Aorta (tissue), 5 donors: ENCODE results near the gene CKM. TPM values are rescaled to one million over a fixed set of nuclear protein-coding genes. Genes with fewer than 3 reads are reported as not detected.

Source experiments
- ATAC-seq: fragments of 200-7000 bp; cut with Tn5 transposase; one replicate; pipeline ENCODE4 v1.9.1; 2022; ENCODE audit warnings: moderate library complexity; ENCODE audit not compliant: low FRiP score
- DNase-seq, 2 donors: peaks; one replicate each; pipeline ENCODE4 v3.0.0-alpha.2; 2020
- H3K27ac ChIP-seq, 2 donors: one replicate each; pipeline ENCODE4 v1.5.1; 2013; ENCODE audit warnings: low read length in 2 of 2, mild to moderate bottlenecking in 2 of 2, moderate library complexity in 2 of 2, control low read depth in 1 of 2, inconsistent platforms in 1 of 2, low read depth in 1 of 2
- H3K27me3 ChIP-seq, 2 donors: one replicate each; pipeline ENCODE4 v1.6.1; 2013; ENCODE audit warnings: control low read depth in 1 of 2, low read length in 1 of 2, mild to moderate bottlenecking in 1 of 2, moderate library complexity in 1 of 2; ENCODE audit not compliant: insufficient read depth in 2 of 2, control insufficient read depth in 1 of 2
- H3K36me3 ChIP-seq, 2 donors: one replicate each; pipeline ENCODE4 v1.6.1; 2013; ENCODE audit warnings: control low read depth in 1 of 2, low read length in 1 of 2, mild to moderate bottlenecking in 1 of 2; ENCODE audit not compliant: insufficient read depth in 2 of 2, control insufficient read depth in 1 of 2
- H3K4me1 ChIP-seq, 2 donors: one replicate each; pipeline ENCODE4 v1.6.1; 2013; ENCODE audit warnings: low read length in 2 of 2, control low read depth in 1 of 2, mild to moderate bottlenecking in 1 of 2, moderate library complexity in 1 of 2; ENCODE audit not compliant: insufficient read depth in 2 of 2, control insufficient read depth in 1 of 2
- H3K4me3 ChIP-seq, 2 donors: one replicate each; pipeline ENCODE4 v1.5.1; 2013; ENCODE audit warnings: low read length in 2 of 2, control low read depth in 1 of 2, mild to moderate bottlenecking in 1 of 2
- H3K9me3 ChIP-seq: one replicate; pipeline ENCODE4 v1.6.1; 2013; ENCODE audit warnings: mild to moderate bottlenecking, low read length; ENCODE audit not compliant: control insufficient read depth
- WGBS, 2 donors: extraction: QIAGEN DNeasy Blood & Tissue Kit; methylation state at CpG; one replicate each; pipeline ENCODE4 v1.1.7; 2013; 5-methylcytosine and 5-hydroxymethylcytosine counted together
- intact Hi-C, 2 donors: fragments of 100-400 bp; cut with DNase I; formaldehyde crosslinking; loops; one replicate each; pipeline versions ENCODE4 v1.14.2 to v1.15.0; 2022
- polyA plus RNA-seq, 2 donors: library from polyadenylated mRNA; stranded (reverse); fragments of 200-250 nt; gene quantifications; one replicate each; pipeline ENCODE4 v1.2.3, GENCODE V29; 2013
- total RNA-seq, 2 donors: library from RNA; stranded (reverse); fragmentation: NEBNext Ultra II Directional; extraction: Animal tissue kit (Norgen Biotek cat#: 25700); gene quantifications; one replicate each; pipeline ENCODE4 v1.2.1, GENCODE V29; 2021
- donor health status: healthy with polysubstance abuse.
- donor health status: Bipolar disorder and iron deficiency.
- donor health status: DM: no; HTN: no; CAD: no.
- donor health status: DM: no; HTN: no; CAD: no.
- donor health status: DM: yes; HTN: yes; CAD: no.

CKM gene
- total and polyA plus RNA-seq, 4 donors: 1.2 to 6.4 TPM; not detected in 2

DNA sequence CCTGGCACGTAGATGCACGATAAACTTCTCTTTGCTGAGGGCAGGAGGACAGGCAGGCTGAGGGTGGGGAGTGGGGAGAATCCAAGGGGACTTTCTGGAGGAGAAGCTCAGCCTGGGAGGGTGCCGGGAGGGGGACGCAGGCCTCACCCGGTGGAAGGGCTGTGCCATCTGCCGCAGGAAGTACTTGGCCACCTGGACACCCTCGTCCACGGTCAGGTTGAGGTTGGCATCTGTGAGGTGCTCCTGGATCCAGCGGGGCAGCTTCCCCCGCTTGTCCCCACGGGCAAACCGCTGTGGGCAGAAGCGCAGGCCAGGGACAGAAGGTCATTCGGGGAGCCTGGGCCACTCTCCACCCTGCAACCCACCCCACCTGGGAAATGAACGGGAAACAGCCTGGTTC lies 29.4 kb upstream of the CKM start:
- WGBS, 2 donors: 87 to 88% methylated on average over 15 of the region's 15 CpGs
- H3K36me3 ChIP-seq: peaks cover 0 to 1% of the 10 kb centered on the region in 2 donors
- H3K27ac ChIP-seq: no peak overlapping the region
- DNase-seq (no peak), ATAC-seq (no peak)
- no peaks in the 10 kb centered on the region for H3K9me3 ChIP-seq
- intact Hi-C loops: no loop called here
- H3K4me3 ChIP-seq: no peak overlapping the region
- H3K27me3 ChIP-seq: peaks cover 0 to 2% of the 10 kb centered on the region in 2 donors
- no peaks in the 10 kb centered on the region for H3K4me1 ChIP-seq

GRCh38 chr19:45351401-45351952 lies 28.8 kb upstream of the CKM start:
- Histone ChIP-seq H3K27ac (no peak overlapping the region), H3K4me3 (no peak overlapping the region), H3K9me3 (no peaks in the 10 kb centered on the region), H3K36me3 (peaks cover 0 to 1% of the 10 kb centered on the region in 2 donors), H3K27me3 (peaks cover 0 to 2% of the 10 kb centered on the region in 2 donors), H3K4me1 (no peaks in the 10 kb centered on the region)
- intact Hi-C loops: no loop called here
- 75 to 82% methylated on average over 13 of the region's 13 CpGs for WGBS, 2 donors
- DNase-seq (no peak), ATAC-seq (no peak)

- no peak overlapping the region for H3K4me3 ChIP-seq
- peaks cover 0 to 2% of the 10 kb centered on the region in 2 donors for H3K27me3 ChIP-seq
- DNase-seq (no peak), ATAC-seq (no peak)
- no peaks in the 10 kb centered on the region for H3K9me3 ChIP-seq
- peaks cover 0 to 1% of the 10 kb centered on the region in 2 donors for H3K36me3 ChIP-seq
- intact Hi-C loops: no loop called here
- H3K4me1 ChIP-seq: no peaks in the 10 kb centered on the region
- WGBS, 2 donors: 83 to 89% methylated on average over 17 of the region's 17 CpGs
- no peak overlapping the region for H3K27ac ChIP-seq
These were observed 27.9 kb upstream of the CKM start for GRCh38 chr19:45350477-45351058.

DNA sequence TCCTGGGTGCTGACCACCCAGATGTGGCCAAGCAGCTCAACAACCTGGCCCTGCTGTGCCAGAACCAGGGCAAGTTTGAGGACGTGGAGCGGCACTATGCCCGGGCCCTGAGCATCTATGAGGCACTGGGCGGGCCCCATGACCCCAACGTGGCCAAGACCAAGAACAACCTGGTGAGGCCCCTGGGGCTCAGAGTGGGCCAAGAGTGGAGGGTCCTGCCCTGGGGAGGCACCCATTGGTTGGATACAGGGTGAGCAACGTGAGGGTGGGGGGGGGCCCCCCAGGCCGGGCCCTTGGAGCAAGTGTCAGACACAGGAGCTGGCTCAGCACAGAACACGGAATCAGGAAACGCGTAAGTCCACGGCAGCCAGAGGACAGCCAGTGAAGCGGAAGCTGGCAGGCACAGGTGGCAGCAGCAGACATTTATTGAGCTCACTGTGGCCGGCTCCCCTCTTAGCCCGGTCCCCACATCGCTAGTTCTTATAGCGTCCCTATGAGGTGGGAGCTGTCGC lies 26.8 kb upstream of the CKM start:
- ATAC-seq (no peak), DNase-seq (no peak)
- Histone ChIP-seq H3K27me3 (peaks cover 0 to 2% of the 10 kb centered on the region in 2 donors), H3K36me3 (peaks cover 0 to 1% of the 10 kb centered on the region in 2 donors), H3K4me1 (no peaks in the 10 kb centered on the region), H3K27ac (no peak overlapping the region), H3K9me3 (no peaks in the 10 kb centered on the region), H3K4me3 (no peak overlapping the region)
- intact Hi-C loops: no loop called here
- WGBS, 2 donors: 80 to 85% methylated on average over 17 of the region's 17 CpGs

DNA sequence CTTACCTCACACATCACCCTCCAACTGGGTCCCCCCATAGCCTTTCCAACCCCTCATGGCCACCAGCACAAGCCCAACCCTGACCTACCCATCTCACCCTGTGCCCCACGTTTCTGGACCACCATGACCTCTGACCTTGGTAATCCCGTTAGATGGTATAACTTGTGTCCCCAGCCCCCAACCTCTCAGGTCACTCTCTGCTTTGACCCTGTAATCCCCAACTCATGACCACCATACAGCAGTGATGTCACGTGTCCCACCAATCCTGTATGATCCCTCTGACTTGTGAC lies 26.4 kb upstream of the CKM start:
- Histone ChIP-seq H3K9me3 (no peaks in the 10 kb centered on the region), H3K36me3 (peaks cover 0 to 1% of the 10 kb centered on the region in 2 donors), H3K27me3 (peaks cover 0 to 2% of the 10 kb centered on the region in 2 donors), H3K4me1 (no peaks in the 10 kb centered on the region), H3K4me3 (no peak overlapping the region), H3K27ac (no peak overlapping the region)
- intact Hi-C loops: no loop called here
- no peak for DNase-seq
- no peak for ATAC-seq
- 67 to 74% methylated on average over 3 of the region's 3 CpGs for WGBS, 2 donors

DNA sequence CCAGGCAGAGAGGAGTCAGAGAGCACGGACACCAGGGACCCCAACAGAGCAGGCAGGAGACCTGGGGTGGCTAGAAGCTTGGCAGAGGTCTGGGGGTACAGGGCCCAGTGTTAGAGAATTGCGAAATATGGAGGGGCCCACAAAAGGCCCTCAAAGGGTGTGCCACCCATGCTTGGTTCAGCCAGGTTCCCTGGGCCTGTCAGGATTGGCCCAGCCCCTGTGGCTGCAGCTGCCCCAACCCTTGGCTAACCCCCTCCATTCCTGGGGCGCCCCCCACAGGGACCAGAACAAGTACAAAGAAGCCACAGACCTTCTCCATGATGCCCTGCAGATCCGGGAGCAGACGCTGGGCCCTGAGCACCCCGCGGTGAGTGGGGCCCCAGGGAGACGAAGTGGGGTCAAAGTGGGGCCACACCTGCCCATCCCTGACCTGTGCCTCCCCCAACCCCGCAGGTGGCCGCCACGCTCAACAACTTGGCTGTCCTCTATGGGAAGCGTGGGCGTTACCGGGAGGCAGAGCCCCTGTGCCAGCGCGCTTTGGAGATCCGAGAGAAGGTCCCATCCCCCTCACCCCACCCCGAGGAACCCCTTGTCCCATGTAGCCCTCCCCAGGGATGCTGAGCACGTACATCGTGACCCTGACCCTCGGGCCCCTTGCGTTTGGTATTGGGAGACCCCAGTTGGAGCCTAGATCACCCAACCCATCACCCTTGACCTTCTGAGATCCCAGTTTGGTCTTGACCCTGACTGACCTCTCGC lies 25.9 kb upstream of the CKM start:
- intact Hi-C loops: no loop called here
- no peak overlapping the region for H3K27ac ChIP-seq
- no peaks in the 10 kb centered on the region for H3K4me1 ChIP-seq
- WGBS, 2 donors: 76 to 77% methylated on average over 19 to 23 of the region's 23 CpGs
- no peaks in the 10 kb centered on the region for H3K9me3 ChIP-seq
- ATAC-seq (no peak), DNase-seq (no peak)
- peaks cover 0 to 2% of the 10 kb centered on the region in 2 donors for H3K27me3 ChIP-seq
- no peak overlapping the region for H3K4me3 ChIP-seq
- H3K36me3 ChIP-seq: peaks cover 0 to 1% of the 10 kb centered on the region in 2 donors

DNA sequence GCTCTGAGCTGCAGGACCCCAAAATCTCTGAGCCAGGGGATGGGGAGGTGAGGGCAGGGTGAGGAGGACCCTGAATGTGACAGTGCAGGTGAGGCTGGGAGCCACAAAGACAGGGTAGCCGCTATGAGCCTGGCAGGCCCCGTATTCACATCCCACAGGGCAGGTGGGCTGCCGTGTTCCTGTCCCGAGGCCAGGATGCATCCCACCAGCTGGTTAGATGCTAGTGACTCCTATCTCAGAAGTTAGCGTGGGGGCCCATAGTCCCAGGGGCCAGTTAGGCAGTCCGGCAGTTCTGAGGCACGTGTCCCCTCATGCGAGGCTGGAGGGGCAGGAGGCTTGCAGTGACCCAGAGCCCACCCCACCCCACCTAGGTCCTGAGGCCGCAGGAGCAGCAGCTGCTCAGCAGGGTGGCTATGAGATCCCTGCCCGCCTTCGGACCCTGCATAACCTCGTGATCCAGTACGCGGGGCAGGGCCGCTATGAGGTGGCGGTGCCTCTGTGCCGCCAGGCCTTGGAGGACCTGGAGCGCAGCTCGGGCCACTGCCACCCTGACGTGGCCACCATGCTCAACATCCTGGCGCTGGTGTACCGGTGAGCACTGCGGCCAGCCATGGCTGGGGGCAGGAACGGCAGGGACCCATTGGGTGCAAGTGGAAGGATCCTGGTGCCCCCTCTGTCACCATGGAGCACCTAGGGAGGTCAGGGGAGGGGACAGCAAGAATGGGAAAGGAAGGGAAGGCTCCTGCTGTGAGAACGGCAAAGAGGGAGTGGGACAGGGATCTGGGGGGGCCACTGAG lies 25.1 kb upstream of the CKM start:
- Histone ChIP-seq H3K4me1 (no peaks in the 10 kb centered on the region), H3K36me3 (no peaks in the 10 kb centered on the region), H3K27ac (no peak overlapping the region), H3K27me3 (peaks cover 0 to 2% of the 10 kb centered on the region in 2 donors), H3K4me3 (no peak overlapping the region), H3K9me3 (no peaks in the 10 kb centered on the region)
- intact Hi-C loops: no loop called here
- 63 to 67% methylated on average over 25 of the region's 25 CpGs for WGBS, 2 donors
- DNase-seq: no peak
- ATAC-seq: no peak

- Histone ChIP-seq H3K27me3 (peaks cover 0 to 2% of the 10 kb centered on the region in 2 donors), H3K9me3 (no peaks in the 10 kb centered on the region), H3K4me3 (no peak overlapping the region), H3K27ac (no peak overlapping the region), H3K36me3 (no peaks in the 10 kb centered on the region), H3K4me1 (no peaks in the 10 kb centered on the region)
- ATAC-seq (no peak), DNase-seq (no peak)
- intact Hi-C loops: no loop called here
- WGBS, 2 donors: 30 to 37% methylated on average over 25 to 27 of the region's 27 CpGs
These were observed 23.8 kb upstream of the CKM start for GRCh38 chr19:45346449-45346848.
